SJSA1 (cell line): Measurements from ENCODE around the gene OGFOD3. TPM values are rescaled to one million over a fixed set of nuclear protein-coding genes. Genes with fewer than 3 reads are reported as not detected.

Source experiments
- DNase-seq, 2 experiments: peaks; one replicate each; pipeline ENCODE4 v3.0.0-alpha.2; 2015 to 2020; ENCODE audit warnings: low spot score in 2 of 2, low read depth in 1 of 2
- H3K27ac ChIP-seq: fragments of 250-450 bp; sonication (Bioruptor Pico); 2 replicates; pipeline ENCODE4 v1.5.1; 2020; ENCODE audit warnings: mild to moderate bottlenecking, moderate library complexity
- H3K27me3 ChIP-seq: fragments of 250-450 bp; sonication (Bioruptor Pico); replicated peaks from 2 replicates; pipeline ENCODE4 v1.5.1; 2020; ENCODE audit warnings: mild to moderate bottlenecking, moderate library complexity
- H3K36me3 ChIP-seq: fragments of 250-450 bp; sonication (Bioruptor Pico); 2 replicates; pipeline ENCODE4 v1.5.1; 2020; ENCODE audit warnings: mild to moderate bottlenecking
- H3K4me1 ChIP-seq: fragments of 250-450 bp; sonication (Bioruptor Pico); replicated peaks from 2 replicates; pipeline ENCODE4 v1.6.1; 2021; ENCODE audit warnings: mild to moderate bottlenecking
- H3K4me3 ChIP-seq: fragments of 250-450 bp; sonication (Bioruptor Pico); 2 replicates; pipeline ENCODE4 v1.5.1; 2020; ENCODE audit warnings: mild to moderate bottlenecking
- H3K9me3 ChIP-seq: fragments of 250-450 bp; sonication (Bioruptor Pico); replicated peaks from 2 replicates; pipeline ENCODE4 v1.5.1; 2020; ENCODE audit warnings: mild to moderate bottlenecking
- total RNA-seq: library from RNA; depleted of rRNA; stranded (reverse); fragments of >200 nt; shearing (Covaris generic); gene quantifications from 2 replicates; pipeline ENCODE4 v1.2.3, GENCODE V29; 2014

Gene OGFOD3
- total RNA-seq, 1 experiment from 2014 or later = 87.6 TPM

GRCh38 chr17:82442643-82443464 lies 24.5 kb upstream of the OGFOD3 start:
- Histone ChIP-seq H3K9me3 (no peaks in the 10 kb centered on the region), H3K4me3 (no peak overlapping the region), H3K36me3 (peaks cover 78% of the 10 kb centered on the region), H3K27ac (no peak overlapping the region), H3K4me1 (no peaks in the 10 kb centered on the region), H3K27me3 (no peaks in the 10 kb centered on the region)
- DNase-seq = no peak

- Histone ChIP-seq H3K4me1 (no peaks in the 10 kb centered on the region), H3K27me3 (no peaks in the 10 kb centered on the region), H3K9me3 (no peaks in the 10 kb centered on the region), H3K36me3 (peaks cover 84% of the 10 kb centered on the region), H3K4me3 (no peak overlapping the region), H3K27ac (no peak overlapping the region)
- DNase-seq = no peak
Measured at GRCh38 chr17:82441691-82442487, 23.5 kb upstream of the OGFOD3 start.

- H3K36me3 ChIP-seq = peaks cover 84% of the 10 kb centered on the region
- H3K27me3 ChIP-seq = no peaks in the 10 kb centered on the region
- no peaks in the 10 kb centered on the region for H3K9me3 ChIP-seq
- DNase-seq = no peak
- H3K27ac ChIP-seq = no peak overlapping the region
- no peak overlapping the region for H3K4me3 ChIP-seq
- H3K4me1 ChIP-seq = no peaks in the 10 kb centered on the region
Measured at GRCh38 chr17:82440991-82441627, 22.7 kb upstream of the OGFOD3 start.

- no peak overlapping the region for H3K4me3 ChIP-seq
- no peaks in the 10 kb centered on the region for H3K27me3 ChIP-seq
- H3K9me3 ChIP-seq = no peaks in the 10 kb centered on the region
- H3K4me1 ChIP-seq = no peaks in the 10 kb centered on the region
- H3K36me3 ChIP-seq = peaks cover 84% of the 10 kb centered on the region
- no peak for DNase-seq
- H3K27ac ChIP-seq = no peak overlapping the region
Measured at GRCh38 chr17:82440469-82440981, 22.1 kb upstream of the OGFOD3 start.

- H3K4me1 ChIP-seq = peaks cover 5% of the 10 kb centered on the region; the same call in 1 of the 2 replicates
- H3K36me3 ChIP-seq = peaks cover 81% of the 10 kb centered on the region
- DNase-seq = no peak
- H3K27ac ChIP-seq = no peak overlapping the region
- H3K4me3 ChIP-seq = no peak overlapping the region
- H3K9me3 ChIP-seq = no peaks in the 10 kb centered on the region
- no peaks in the 10 kb centered on the region for H3K27me3 ChIP-seq
Measured at GRCh38 chr17:82439829-82440365, 21.5 kb upstream of the OGFOD3 start.

GRCh38 chr17:82439194-82439828 lies 20.9 kb upstream of the OGFOD3 start:
- H3K27ac ChIP-seq = no peak overlapping the region
- H3K9me3 ChIP-seq = no peaks in the 10 kb centered on the region
- peaks cover 76% of the 10 kb centered on the region for H3K36me3 ChIP-seq
- H3K27me3 ChIP-seq = no peaks in the 10 kb centered on the region
- no peak overlapping the region for H3K4me3 ChIP-seq
- DNase-seq = peak in 1 of 2 experiments; percentile 50
- H3K4me1 ChIP-seq = peaks cover 5% of the 10 kb centered on the region; the same call in 1 of the 2 replicates

- Histone ChIP-seq H3K4me3 (no peak overlapping the region), H3K27ac (no peak overlapping the region), H3K36me3 (peaks cover 75% of the 10 kb centered on the region), H3K27me3 (no peaks in the 10 kb centered on the region), H3K9me3 (no peaks in the 10 kb centered on the region), H3K4me1 (peaks cover 5% of the 10 kb centered on the region; the same call in 1 of the 2 replicates)
- DNase-seq = peak in 1 of 2 experiments; percentile 47
Measured at GRCh38 chr17:82438401-82439193, 20.2 kb upstream of the OGFOD3 start.

- Histone ChIP-seq H3K36me3 (peaks cover 67% of the 10 kb centered on the region), H3K4me1 (peaks cover 5% of the 10 kb centered on the region; the same call in 1 of the 2 replicates), H3K27me3 (no peaks in the 10 kb centered on the region), H3K4me3 (no peak overlapping the region), H3K9me3 (no peaks in the 10 kb centered on the region), H3K27ac (no peak overlapping the region)
- no peak for DNase-seq
Measured at GRCh38 chr17:82437325-82437668, 18.9 kb upstream of the OGFOD3 start.

GRCh38 chr17:82436601-82437324 lies 18.4 kb upstream of the OGFOD3 start:
- no peaks in the 10 kb centered on the region for H3K27me3 ChIP-seq
- DNase-seq = peak in 1 of 2 experiments; percentile 52
- peaks cover 5% of the 10 kb centered on the region; the same call in 1 of the 2 replicates for H3K4me1 ChIP-seq
- H3K9me3 ChIP-seq = no peaks in the 10 kb centered on the region
- no peak overlapping the region for H3K27ac ChIP-seq
- H3K36me3 ChIP-seq = peaks cover 62% of the 10 kb centered on the region
- H3K4me3 ChIP-seq = no peak overlapping the region

GRCh38 chr17:82435601-82436583 lies 17.5 kb upstream of the OGFOD3 start:
- Histone ChIP-seq H3K27me3 (no peaks in the 10 kb centered on the region), H3K36me3 (peaks cover 58% of the 10 kb centered on the region), H3K27ac (no peak overlapping the region), H3K9me3 (no peaks in the 10 kb centered on the region), H3K4me1 (peaks cover 5% of the 10 kb centered on the region; the same call in 1 of the 2 replicates), H3K4me3 (no peak overlapping the region)
- DNase-seq = peak in 1 of 2 experiments; percentile 51

- Histone ChIP-seq H3K4me3 (no peak overlapping the region), H3K36me3 (peaks cover 52% of the 10 kb centered on the region), H3K9me3 (no peaks in the 10 kb centered on the region), H3K27ac (no peak overlapping the region), H3K27me3 (no peaks in the 10 kb centered on the region), H3K4me1 (peaks cover 5% of the 10 kb centered on the region; the same call in 1 of the 2 replicates)
- DNase-seq = peak in 1 of 2 experiments; percentile 55
Measured at GRCh38 chr17:82435103-82435502, 16.7 kb upstream of the OGFOD3 start.
